ENCODE measurements around the gene HELLS.
A peak's percentile ranks its signal among the peaks of the same experiment; 100 is the strongest.
"Not testable (repeated sequence)": the region's sequence is repeated elsewhere in the genome, so short reads cannot be mapped to it uniquely, and the experiment has no call there.

The HELLS gene

GRCh38 chr10:94545391-94546048 is at the start of gene HELLS:
Gene HELLS, plus strand, starts transcription at chr10:94545788. Its CDS starts 134 bp downstream, at chr10:94545922.
- H3K27ac Mint-ChIP-seq: peak within 1 kb of the TSS; percentile 90
- H3K4me1 Mint-ChIP-seq: peaks cover 17% of the 10 kb centered on the region
- no peaks in the 10 kb centered on the region for H3K27me3 Mint-ChIP-seq
- H3K36me3 Mint-ChIP-seq: no peaks in the 10 kb centered on the region
- peak; percentile 79 for ATAC-seq (ENCODE audit: low read depth)
- H3K9me3 Mint-ChIP-seq: no peaks in the 10 kb centered on the region
- H3K4me3 Mint-ChIP-seq: peak within 1 kb of the TSS; percentile 99
- DNase-seq (ENCODE audit: low spot score in 2 of 2): peak; percentile 58 to 65

- DNase-seq (ENCODE audit: low spot score in 2 of 2) (no peak), ATAC-seq (ENCODE audit: low read depth) (no peak)
- Mint-ChIP-seq H3K27ac (peak overlapping the region; percentile 47), H3K36me3 (peaks cover 15% of the 10 kb centered on the region), H3K9me3 (no peaks in the 10 kb centered on the region), H3K4me3 (no peak overlapping the region), H3K27me3 (no peaks in the 10 kb centered on the region), H3K4me1 (peaks cover 7% of the 10 kb centered on the region)
Measured at GRCh38 chr10:94496010-94496409, 49.6 kb upstream of the HELLS start.

GRCh38 chr10:94496646-94497045 is 48.9 kb upstream of the HELLS start:
- DNase-seq (ENCODE audit: low spot score in 2 of 2) (no peak), ATAC-seq (ENCODE audit: low read depth) (no peak)
- no peaks in the 10 kb centered on the region for H3K27me3 Mint-ChIP-seq
- no peaks in the 10 kb centered on the region for H3K9me3 Mint-ChIP-seq
- no peak overlapping the region for H3K27ac Mint-ChIP-seq
- peaks cover 7% of the 10 kb centered on the region for H3K4me1 Mint-ChIP-seq
- no peak overlapping the region for H3K4me3 Mint-ChIP-seq
- peaks cover 15% of the 10 kb centered on the region for H3K36me3 Mint-ChIP-seq

GRCh38 chr10:94500063-94500462 is 45.5 kb upstream of the HELLS start:
- Mint-ChIP-seq H3K27me3 (no peaks in the 10 kb centered on the region), H3K27ac (no peak overlapping the region), H3K36me3 (peaks cover 16% of the 10 kb centered on the region), H3K4me1 (peaks cover 7% of the 10 kb centered on the region), H3K9me3 (no peaks in the 10 kb centered on the region), H3K4me3 (no peak overlapping the region)
- no peak for DNase-seq (ENCODE audit: low spot score in 2 of 2)
- no peak for ATAC-seq (ENCODE audit: low read depth)

- Mint-ChIP-seq H3K27ac (no peak overlapping the region), H3K36me3 (peaks cover 15% of the 10 kb centered on the region), H3K4me3 (no peak overlapping the region), H3K9me3 (no peaks in the 10 kb centered on the region), H3K4me1 (no peaks in the 10 kb centered on the region), H3K27me3 (no peaks in the 10 kb centered on the region)
- no peak for ATAC-seq (ENCODE audit: low read depth)
- DNase-seq (ENCODE audit: low spot score in 2 of 2): no peak
Measured at GRCh38 chr10:94521276-94522250, 24.0 kb upstream of the HELLS start.

- no peak for DNase-seq (ENCODE audit: low spot score in 2 of 2)
- Mint-ChIP-seq H3K27me3 (no peaks in the 10 kb centered on the region), H3K4me3 (no peak overlapping the region), H3K9me3 (no peaks in the 10 kb centered on the region), H3K27ac (no peak overlapping the region), H3K4me1 (no peaks in the 10 kb centered on the region), H3K36me3 (peaks cover 18% of the 10 kb centered on the region)
- no peak for ATAC-seq (ENCODE audit: low read depth)
Measured at GRCh38 chr10:94524146-94524545, 21.4 kb upstream of the HELLS start.

- Mint-ChIP-seq H3K9me3 (no peaks in the 10 kb centered on the region), H3K27ac (no peak overlapping the region), H3K27me3 (no peaks in the 10 kb centered on the region), H3K4me3 (no peak overlapping the region), H3K4me1 (no peaks in the 10 kb centered on the region), H3K36me3 (peaks cover 16% of the 10 kb centered on the region)
- DNase-seq (ENCODE audit: low spot score in 2 of 2): no peak
- no peak for ATAC-seq (ENCODE audit: low read depth)
Measured at GRCh38 chr10:94524711-94525110, 20.9 kb upstream of the HELLS start.

GRCh38 chr10:94531550-94531949 is 14.0 kb upstream of the HELLS start:
- not testable (repeated sequence) for H3K9me3 Mint-ChIP-seq; H3K27me3 Mint-ChIP-seq; H3K4me1 Mint-ChIP-seq; DNase-seq (ENCODE audit: low spot score in 2 of 2); H3K4me3 Mint-ChIP-seq; H3K27ac Mint-ChIP-seq; ATAC-seq (ENCODE audit: low read depth)
- H3K36me3 Mint-ChIP-seq: peaks cover 17% of the 10 kb centered on the region

- H3K4me1 Mint-ChIP-seq: no peaks in the 10 kb centered on the region
- H3K9me3 Mint-ChIP-seq: no peaks in the 10 kb centered on the region
- no peak for ATAC-seq (ENCODE audit: low read depth)
- H3K27ac Mint-ChIP-seq: no peak overlapping the region
- no peak for DNase-seq (ENCODE audit: low spot score in 2 of 2)
- H3K4me3 Mint-ChIP-seq: no peak overlapping the region
- peaks cover 13% of the 10 kb centered on the region for H3K36me3 Mint-ChIP-seq
- H3K27me3 Mint-ChIP-seq: no peaks in the 10 kb centered on the region
Measured at GRCh38 chr10:94533027-94533426, 12.6 kb upstream of the HELLS start.

- peaks cover 17% of the 10 kb centered on the region for H3K4me1 Mint-ChIP-seq
- not testable (repeated sequence) for H3K36me3 Mint-ChIP-seq; H3K9me3 Mint-ChIP-seq; ATAC-seq (ENCODE audit: low read depth); DNase-seq (ENCODE audit: low spot score in 2 of 2); H3K27ac Mint-ChIP-seq; H3K4me3 Mint-ChIP-seq; H3K27me3 Mint-ChIP-seq
Measured at GRCh38 chr10:94542282-94542681, 3.3 kb upstream of the HELLS start.

GRCh38 chr10:94546049-94546900 is 687 bp downstream of the HELLS start:
- Mint-ChIP-seq H3K4me1 (peaks cover 17% of the 10 kb centered on the region), H3K27ac (peak overlapping the region; percentile 90), H3K36me3 (no peaks in the 10 kb centered on the region), H3K4me3 (peak overlapping the region; percentile 99), H3K27me3 (no peaks in the 10 kb centered on the region), H3K9me3 (no peaks in the 10 kb centered on the region)
- ATAC-seq (ENCODE audit: low read depth) (no peak), DNase-seq (ENCODE audit: low spot score in 2 of 2) (peak in 1 of 2 donors; percentile 2)

GRCh38 chr10:94546901-94547185 is 1.3 kb downstream of the HELLS start:
- peak overlapping the region; percentile 90 for H3K27ac Mint-ChIP-seq
- H3K4me3 Mint-ChIP-seq: peak overlapping the region; percentile 99
- ATAC-seq (ENCODE audit: low read depth): no peak
- peaks cover 14% of the 10 kb centered on the region for H3K4me1 Mint-ChIP-seq
- H3K9me3 Mint-ChIP-seq: no peaks in the 10 kb centered on the region
- H3K36me3 Mint-ChIP-seq: no peaks in the 10 kb centered on the region
- DNase-seq (ENCODE audit: low spot score in 2 of 2): no peak
- no peaks in the 10 kb centered on the region for H3K27me3 Mint-ChIP-seq

GRCh38 chr10:94549221-94549620 is 3.6 kb downstream of the HELLS start:
- no peaks in the 10 kb centered on the region for H3K36me3 Mint-ChIP-seq
- no peak for ATAC-seq (ENCODE audit: low read depth)
- no peaks in the 10 kb centered on the region for H3K27me3 Mint-ChIP-seq
- H3K9me3 Mint-ChIP-seq: no peaks in the 10 kb centered on the region
- no peak for DNase-seq (ENCODE audit: low spot score in 2 of 2)
- H3K27ac Mint-ChIP-seq: no peak overlapping the region
- peaks cover 14% of the 10 kb centered on the region for H3K4me1 Mint-ChIP-seq
- no peak overlapping the region for H3K4me3 Mint-ChIP-seq
